ENCODE data around the gene SULT4A1. TPM values are rescaled to one million over a fixed set of nuclear protein-coding genes. Genes with fewer than 3 reads are reported as not detected.

Gene SULT4A1
- total RNA-seq, 1 donor from 2014 or later, result not detected

- DNase-seq (ENCODE audit: low spot score), result peak; percentile 9
- Mint-ChIP-seq H3K27me3 (ENCODE audit: insufficient read depth) (peaks cover 8% of the 10 kb centered on the region), H3K4me1 (ENCODE audit: low read depth) (no peaks in the 10 kb centered on the region), H3K9me3 (no peaks in the 10 kb centered on the region), H3K4me3 (no peak overlapping the region), H3K27ac (no peak overlapping the region), H3K36me3 (ENCODE audit: low read depth) (no peaks in the 10 kb centered on the region)
- intact Hi-C loops (cut with micrococcal nuclease), result no loop called here
Measured at GRCh38 chr22:43867839-43868635, 5.7 kb upstream of the SULT4A1 start.

GRCh38 chr22:43862882-43863202 lies 529 bp upstream of the SULT4A1 start:
- intact Hi-C loops (cut with micrococcal nuclease), result no loop called here
- DNase-seq (ENCODE audit: low spot score), result no peak
- Mint-ChIP-seq H3K4me1 (ENCODE audit: low read depth) (no peaks in the 10 kb centered on the region), H3K9me3 (no peaks in the 10 kb centered on the region), H3K4me3 (no peak overlapping the region), H3K27ac (no peak overlapping the region), H3K36me3 (ENCODE audit: low read depth) (no peaks in the 10 kb centered on the region), H3K27me3 (ENCODE audit: insufficient read depth) (peaks cover 30% of the 10 kb centered on the region)

- Mint-ChIP-seq H3K9me3 (no peaks in the 10 kb centered on the region), H3K4me3 (no peak overlapping the region), H3K27me3 (ENCODE audit: insufficient read depth) (peaks cover 30% of the 10 kb centered on the region), H3K36me3 (ENCODE audit: low read depth) (no peaks in the 10 kb centered on the region), H3K27ac (no peak overlapping the region), H3K4me1 (ENCODE audit: low read depth) (no peaks in the 10 kb centered on the region)
- no peak for DNase-seq (ENCODE audit: low spot score)
- intact Hi-C loops (cut with micrococcal nuclease), result no loop called here
Measured at GRCh38 chr22:43861529-43861928, 784 bp downstream of the SULT4A1 start.

GRCh38 chr22:43860831-43861230 lies 1.5 kb downstream of the SULT4A1 start:
- Mint-ChIP-seq H3K27ac (no peak overlapping the region), H3K27me3 (ENCODE audit: insufficient read depth) (peaks cover 30% of the 10 kb centered on the region), H3K4me1 (ENCODE audit: low read depth) (no peaks in the 10 kb centered on the region), H3K4me3 (no peak overlapping the region), H3K9me3 (no peaks in the 10 kb centered on the region), H3K36me3 (ENCODE audit: low read depth) (no peaks in the 10 kb centered on the region)
- DNase-seq (ENCODE audit: low spot score), result no peak
- intact Hi-C loops (cut with micrococcal nuclease), result no loop called here

- Mint-ChIP-seq H3K4me3 (no peak overlapping the region), H3K4me1 (ENCODE audit: low read depth) (no peaks in the 10 kb centered on the region), H3K9me3 (no peaks in the 10 kb centered on the region), H3K27me3 (ENCODE audit: insufficient read depth) (peaks cover 30% of the 10 kb centered on the region), H3K27ac (no peak overlapping the region), H3K36me3 (ENCODE audit: low read depth) (no peaks in the 10 kb centered on the region)
- intact Hi-C loops (cut with micrococcal nuclease), result no loop called here
- no peak for DNase-seq (ENCODE audit: low spot score)
Measured at GRCh38 chr22:43860126-43860525, 2.2 kb downstream of the SULT4A1 start.

- Mint-ChIP-seq H3K27me3 (ENCODE audit: insufficient read depth) (peaks cover 30% of the 10 kb centered on the region), H3K4me3 (no peak overlapping the region), H3K9me3 (no peaks in the 10 kb centered on the region), H3K27ac (no peak overlapping the region), H3K36me3 (ENCODE audit: low read depth) (no peaks in the 10 kb centered on the region), H3K4me1 (ENCODE audit: low read depth) (no peaks in the 10 kb centered on the region)
- DNase-seq (ENCODE audit: low spot score), result no peak
- intact Hi-C loops (cut with micrococcal nuclease), result no loop called here
Measured at GRCh38 chr22:43859621-43860020, 2.7 kb downstream of the SULT4A1 start.

- Mint-ChIP-seq H3K4me1 (ENCODE audit: low read depth) (no peaks in the 10 kb centered on the region), H3K4me3 (no peak overlapping the region), H3K36me3 (ENCODE audit: low read depth) (no peaks in the 10 kb centered on the region), H3K27me3 (ENCODE audit: insufficient read depth) (peaks cover 30% of the 10 kb centered on the region), H3K9me3 (no peaks in the 10 kb centered on the region), H3K27ac (no peak overlapping the region)
- intact Hi-C loops (cut with micrococcal nuclease), result no loop called here
- DNase-seq (ENCODE audit: low spot score), result no peak
Measured at GRCh38 chr22:43859176-43859575, 3.1 kb downstream of the SULT4A1 start.

GRCh38 chr22:43858156-43858895 lies 4.0 kb downstream of the SULT4A1 start:
- intact Hi-C loops (cut with micrococcal nuclease), result no loop called here
- no peak overlapping the region for H3K4me3 Mint-ChIP-seq
- H3K4me1 Mint-ChIP-seq (ENCODE audit: low read depth), result no peaks in the 10 kb centered on the region
- H3K27ac Mint-ChIP-seq, result no peak overlapping the region
- H3K36me3 Mint-ChIP-seq (ENCODE audit: low read depth), result no peaks in the 10 kb centered on the region
- H3K9me3 Mint-ChIP-seq, result no peaks in the 10 kb centered on the region
- peaks cover 25% of the 10 kb centered on the region for H3K27me3 Mint-ChIP-seq (ENCODE audit: insufficient read depth)
- DNase-seq (ENCODE audit: low spot score), result no peak

- Mint-ChIP-seq H3K4me1 (ENCODE audit: low read depth) (no peaks in the 10 kb centered on the region), H3K36me3 (ENCODE audit: low read depth) (no peaks in the 10 kb centered on the region), H3K27ac (no peak overlapping the region), H3K4me3 (no peak overlapping the region), H3K9me3 (no peaks in the 10 kb centered on the region), H3K27me3 (ENCODE audit: insufficient read depth) (peaks cover 18% of the 10 kb centered on the region)
- intact Hi-C loops (cut with micrococcal nuclease), result no loop called here
- no peak for DNase-seq (ENCODE audit: low spot score)
Measured at GRCh38 chr22:43857367-43857766, 4.9 kb downstream of the SULT4A1 start.

- Mint-ChIP-seq H3K4me3 (no peak overlapping the region), H3K36me3 (ENCODE audit: low read depth) (no peaks in the 10 kb centered on the region), H3K27ac (no peak overlapping the region), H3K4me1 (ENCODE audit: low read depth) (no peaks in the 10 kb centered on the region), H3K27me3 (ENCODE audit: insufficient read depth) (peaks cover 12% of the 10 kb centered on the region), H3K9me3 (no peaks in the 10 kb centered on the region)
- DNase-seq (ENCODE audit: low spot score), result no peak
- intact Hi-C loops (cut with micrococcal nuclease), result no loop called here
Measured at GRCh38 chr22:43855431-43855830, 6.9 kb downstream of the SULT4A1 start.

GRCh38 chr22:43854786-43855271 lies 7.5 kb downstream of the SULT4A1 start:
- Mint-ChIP-seq H3K27me3 (ENCODE audit: insufficient read depth) (peaks cover 6% of the 10 kb centered on the region), H3K27ac (no peak overlapping the region), H3K36me3 (ENCODE audit: low read depth) (no peaks in the 10 kb centered on the region), H3K4me3 (no peak overlapping the region), H3K9me3 (no peaks in the 10 kb centered on the region), H3K4me1 (ENCODE audit: low read depth) (no peaks in the 10 kb centered on the region)
- intact Hi-C loops (cut with micrococcal nuclease), result no loop called here
- DNase-seq (ENCODE audit: low spot score), result no peak

GRCh38 chr22:43854121-43854785 lies 8.1 kb downstream of the SULT4A1 start:
- Mint-ChIP-seq H3K4me3 (no peak overlapping the region), H3K4me1 (ENCODE audit: low read depth) (no peaks in the 10 kb centered on the region), H3K9me3 (no peaks in the 10 kb centered on the region), H3K27ac (no peak overlapping the region), H3K27me3 (ENCODE audit: insufficient read depth) (peaks cover 6% of the 10 kb centered on the region), H3K36me3 (ENCODE audit: low read depth) (no peaks in the 10 kb centered on the region)
- DNase-seq (ENCODE audit: low spot score), result no peak
- intact Hi-C loops (cut with micrococcal nuclease), result no loop called here

GRCh38 chr22:43853328-43853931 lies 8.9 kb downstream of the SULT4A1 start:
- H3K4me1 Mint-ChIP-seq (ENCODE audit: low read depth), result no peaks in the 10 kb centered on the region
- H3K36me3 Mint-ChIP-seq (ENCODE audit: low read depth), result no peaks in the 10 kb centered on the region
- no peak overlapping the region for H3K27ac Mint-ChIP-seq
- no peak for DNase-seq (ENCODE audit: low spot score)
- no peak overlapping the region for H3K4me3 Mint-ChIP-seq
- no peaks in the 10 kb centered on the region for H3K9me3 Mint-ChIP-seq
- intact Hi-C loops (cut with micrococcal nuclease), result no loop called here
- H3K27me3 Mint-ChIP-seq (ENCODE audit: insufficient read depth), result no peaks in the 10 kb centered on the region

Data from activated T-helper 1 cell treated with anti-CD3 and anti-CD28 coated beads, Interleukin-12 subunit alpha, Interleukin-12 subunit beta, Interleukin-2, Interleukin-4 antibody, amounts not matched to agents 30 ng/mL and 10 ng/mL and 1 ng/mL, durations not matched to agents 14 hours and 24 hours and 36 hours (primary cell).